Measurements from ENCODE around the gene GNAT1. TPM values are rescaled to one million over a fixed set of nuclear protein-coding genes. Genes with fewer than 3 reads are reported as not detected.

The GNAT1 gene
- polyA plus RNA-seq, 2 of the 4 experiments (the other 2 are of a cell fraction) = not detected

- FAIRE-seq (no peak), ATAC-seq (no peak), DNase-seq (ENCODE audit: low read depth in 1 of 2, low spot score in 1 of 2) (no peak)
- Histone ChIP-seq H3K4me3 (no peak overlapping the region), H3K27ac (peak overlapping the region in 1 of 2 experiments; percentile 52; a peak in 3 of 6 replicates), H3K9me3 (no peaks in the 10 kb centered on the region), H3K4me1 (peaks cover 30% of the 10 kb centered on the region), H3K4me2 (peak overlapping the region; percentile 99)
- CTCF ChIA-PET = interaction anchor here (0.6 to 16.1 kb wide), 5 partner anchors 11 to 187 kb away, joined by 3 to 219 read pairs (median 12); no protein-coding TSS in a partner anchor
- POLR2A ChIA-PET = no interaction called here
- no peak for TF ChIP-seq ESRRA (IDR thresholded peaks at IDR 0.05; ENCODE audit: borderline replicate concordance, low read length)
- TF ChIP-seq NPAS2 (CRISPR knock-in tag; IDR thresholded peaks at IDR 0.05; ENCODE audit: borderline replicate concordance) = no peak
- no peak for TF ChIP-seq HOXB13 (CRISPR knock-in tag; IDR thresholded peaks at IDR 0.05; ENCODE audit: low read depth)
- no peak for TF ChIP-seq E2F6 (IDR thresholded peaks at IDR 0.05; ENCODE audit: borderline replicate concordance, low read depth)
- TF ChIP-seq CTCF (IDR thresholded peaks at IDR 0.05) = no peak
- TF ChIP-seq CBX2 (IDR thresholded peaks at IDR 0.05; ENCODE audit: borderline replicate concordance, low read depth) = no peak
- TF ChIP-seq FOSL2 (IDR thresholded peaks at IDR 0.05) = no peak
- no peak for TF ChIP-seq FOSL2 (CRISPR knock-in tag; IDR thresholded peaks at IDR 0.05)
- TF ChIP-seq KDM1A (IDR thresholded peaks at IDR 0.05; ENCODE audit: low read depth) = no peak
- 96% methylated on average over 30 of the region's 31 CpGs for WGBS (ENCODE audit: missing lambda C conversion rate)
Measured at GRCh38 chr3:50237754-50238548, 46.5 kb downstream of the GNAT1 start.

- TF ChIP-seq PHF8 (IDR thresholded peaks at IDR 0.05; ENCODE audit: borderline replicate concordance, low read depth) (no peak), CBX8 (IDR thresholded peaks at IDR 0.05) (no peak), MYC (IDR thresholded peaks at IDR 0.05; ENCODE audit: borderline replicate concordance, low read length) (no peak), ZFP36 (IDR thresholded peaks at IDR 0.05; ENCODE audit: borderline replicate concordance, partially characterized antibody) (no peak)
- ATAC-seq = no peak
- peak in 1 of 2 experiments; percentile 41 for DNase-seq (ENCODE audit: low read depth in 1 of 2, low spot score in 1 of 2)
- peak overlapping the region; percentile 99 for H3K4me2 ChIP-seq
- ChIA-PET CTCF (interaction anchor here (7.8 to 16.1 kb wide), 2 partner anchors 11 to 13 kb away, joined by 55 to 219 read pairs; no protein-coding TSS in a partner anchor), POLR2A (no interaction called here)
- H3K27ac ChIP-seq = peak overlapping the region in 1 of 2 experiments; percentile 52; a peak in 3 of 6 replicates
- WGBS (ENCODE audit: missing lambda C conversion rate) = 24% methylated on average over 4 of the region's 7 CpGs
- H3K4me3 ChIP-seq = no peak overlapping the region
- H3K4me1 ChIP-seq = peaks cover 30% of the 10 kb centered on the region
- no peak for FAIRE-seq
- no peaks in the 10 kb centered on the region for H3K9me3 ChIP-seq
Measured at GRCh38 chr3:50238549-50239026, 47.2 kb downstream of the GNAT1 start.

- no peaks in the 10 kb centered on the region for H3K9me3 ChIP-seq
- FAIRE-seq (no peak), DNase-seq (ENCODE audit: low read depth in 1 of 2, low spot score in 1 of 2) (no peak), ATAC-seq (no peak)
- TF ChIP-seq NFE2L2 (conservative IDR thresholded peaks at IDR 0.05; ENCODE audit: low read length) = no peak
- no peak for TF ChIP-seq SREBF2 (IDR thresholded peaks at IDR 0.05)
- no peak for TF ChIP-seq CHD4 (IDR thresholded peaks at IDR 0.05; ENCODE audit: borderline replicate concordance)
- TF ChIP-seq BHLHE40 (IDR thresholded peaks at IDR 0.05; ENCODE audit: low read depth, low read length) = no peak
- no peak for TF ChIP-seq REST (IDR thresholded peaks at IDR 0.05)
- peaks cover 30% of the 10 kb centered on the region for H3K4me1 ChIP-seq
- H3K27ac ChIP-seq = no peak overlapping the region
- ChIA-PET POLR2A (no interaction called here), CTCF (interaction anchor here (4.7 to 7.8 kb wide), 2 partner anchors 12 to 45 kb away, joined by 27 to 55 read pairs; no protein-coding TSS in a partner anchor)
- WGBS (ENCODE audit: missing lambda C conversion rate) = 76% methylated on average over 3 of the region's 4 CpGs
- H3K4me3 ChIP-seq = no peak overlapping the region
- no peak overlapping the region for H3K4me2 ChIP-seq
Measured at GRCh38 chr3:50239649-50240048, 48.2 kb downstream of the GNAT1 start.
